ENCODE measurements around the gene RALGAPA2.

GRCh38 chr20:20566516-20566915, 145.9 kb downstream of the RALGAPA2 start:
- TF ChIP-seq CTBP1 (IDR thresholded peaks at IDR 0.05; ENCODE audit: borderline replicate concordance) (no peak), FOXA1 (IDR thresholded peaks at IDR 0.05) (no peak), FOXM1 (IDR thresholded peaks at IDR 0.05; ENCODE audit: borderline replicate concordance) (no peak), ARNT (IDR thresholded peaks at IDR 0.05) (no peak), HDGF (IDR thresholded peaks at IDR 0.05; ENCODE audit: borderline replicate concordance) (no peak), TARDBP (IDR thresholded peaks at IDR 0.05) (no peak), BHLHE40 (IDR thresholded peaks at IDR 0.05; ENCODE audit: borderline replicate concordance) (no peak)
